Omental fat pad (tissue), 4 donors: Measurements from ENCODE around the gene PFN4. TPM values are rescaled to one million over a fixed set of nuclear protein-coding genes. Genes with fewer than 3 reads are reported as not detected.

Experiments
- ATAC-seq: fragments of 150-250 bp; one replicate; pipeline ENCODE4 v1.9.1; 2016; ENCODE audit warnings: mild to moderate bottlenecking, moderate library complexity; ENCODE audit not compliant: low FRiP score
- DNase-seq: peaks from one replicate; pipeline ENCODE4 v3.0.0-alpha.2; 2019; ENCODE audit warnings: low spot score
- total RNA-seq, 4 donors: library from RNA; depleted of rRNA; stranded (reverse); fragments of >200 nt; gene quantifications; one replicate each; pipeline ENCODE4 v1.1.0, GENCODE V29; 2016
- TF ChIP-seq, protein P1 (sequence below), 3 donors: fragments of 450-650 bp; IDR thresholded peaks; one replicate each; pipeline ENCODE4 v1.5.1; 2016 to 2017; ENCODE audit warnings: antibody characterized with exemption in 3 of 3, mild to moderate bottlenecking in 3 of 3, moderate library complexity in 2 of 3

The PFN4 gene
- total RNA-seq, 4 donors from 2014 or later, result 0.84 TPM; not detected in 3

DNA sequence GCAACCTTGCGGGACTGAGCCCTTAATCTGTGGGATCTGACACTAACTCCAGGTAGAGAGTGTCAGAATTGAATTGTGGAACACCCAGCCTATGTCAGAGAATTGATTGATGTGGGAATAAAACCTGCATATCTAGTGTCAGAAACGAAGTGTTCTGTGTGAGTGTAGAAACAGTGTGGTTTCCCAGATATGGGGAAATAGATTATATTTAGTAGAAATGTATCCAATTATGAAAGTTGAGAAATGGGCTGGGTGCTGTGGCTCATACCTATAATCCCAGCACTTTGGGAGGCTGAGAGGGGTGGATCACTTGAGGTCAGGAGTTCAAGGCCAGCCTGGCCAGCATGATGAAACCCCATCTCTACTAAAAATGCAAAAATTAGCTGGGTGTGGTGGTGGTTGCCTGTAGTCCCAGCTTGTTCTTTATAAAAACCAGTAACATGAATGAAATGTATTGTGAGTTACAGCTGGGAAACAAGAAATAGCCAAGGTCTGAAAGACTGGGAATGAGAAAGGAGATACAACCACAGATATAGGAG is 34.2 kb downstream of the PFN4 start:
- DNase-seq (no peak), ATAC-seq (no peak)
- TF ChIP-seq, protein P1, sequence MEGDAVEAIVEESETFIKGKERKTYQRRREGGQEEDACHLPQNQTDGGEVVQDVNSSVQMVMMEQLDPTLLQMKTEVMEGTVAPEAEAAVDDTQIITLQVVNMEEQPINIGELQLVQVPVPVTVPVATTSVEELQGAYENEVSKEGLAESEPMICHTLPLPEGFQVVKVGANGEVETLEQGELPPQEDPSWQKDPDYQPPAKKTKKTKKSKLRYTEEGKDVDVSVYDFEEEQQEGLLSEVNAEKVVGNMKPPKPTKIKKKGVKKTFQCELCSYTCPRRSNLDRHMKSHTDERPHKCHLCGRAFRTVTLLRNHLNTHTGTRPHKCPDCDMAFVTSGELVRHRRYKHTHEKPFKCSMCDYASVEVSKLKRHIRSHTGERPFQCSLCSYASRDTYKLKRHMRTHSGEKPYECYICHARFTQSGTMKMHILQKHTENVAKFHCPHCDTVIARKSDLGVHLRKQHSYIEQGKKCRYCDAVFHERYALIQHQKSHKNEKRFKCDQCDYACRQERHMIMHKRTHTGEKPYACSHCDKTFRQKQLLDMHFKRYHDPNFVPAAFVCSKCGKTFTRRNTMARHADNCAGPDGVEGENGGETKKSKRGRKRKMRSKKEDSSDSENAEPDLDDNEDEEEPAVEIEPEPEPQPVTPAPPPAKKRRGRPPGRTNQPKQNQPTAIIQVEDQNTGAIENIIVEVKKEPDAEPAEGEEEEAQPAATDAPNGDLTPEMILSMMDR (IDR thresholded peaks at IDR 0.05), result no peak

DNA sequence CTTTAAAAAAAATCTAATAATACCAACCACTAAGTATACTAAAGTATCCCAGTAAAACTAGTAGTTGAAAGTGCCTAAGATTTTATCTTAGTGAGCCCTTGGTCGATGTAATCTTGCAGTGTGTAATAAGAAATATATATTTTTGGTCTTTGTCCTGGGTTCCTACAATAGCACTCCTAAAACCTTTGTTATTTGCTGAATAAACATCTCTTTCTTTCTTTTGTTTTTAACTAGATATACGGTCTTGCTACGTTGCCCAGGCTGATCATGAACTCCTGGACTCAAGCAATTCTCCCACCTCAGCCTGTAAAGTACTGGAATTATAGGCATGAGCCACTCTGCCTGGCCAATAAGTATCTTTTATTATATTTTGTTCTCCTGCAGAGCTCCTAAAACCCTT is 36.1 kb downstream of the PFN4 start:
- DNase-seq (no peak), ATAC-seq (no peak)
- TF ChIP-seq, protein P1 (IDR thresholded peaks at IDR 0.05), result no peak

DNA sequence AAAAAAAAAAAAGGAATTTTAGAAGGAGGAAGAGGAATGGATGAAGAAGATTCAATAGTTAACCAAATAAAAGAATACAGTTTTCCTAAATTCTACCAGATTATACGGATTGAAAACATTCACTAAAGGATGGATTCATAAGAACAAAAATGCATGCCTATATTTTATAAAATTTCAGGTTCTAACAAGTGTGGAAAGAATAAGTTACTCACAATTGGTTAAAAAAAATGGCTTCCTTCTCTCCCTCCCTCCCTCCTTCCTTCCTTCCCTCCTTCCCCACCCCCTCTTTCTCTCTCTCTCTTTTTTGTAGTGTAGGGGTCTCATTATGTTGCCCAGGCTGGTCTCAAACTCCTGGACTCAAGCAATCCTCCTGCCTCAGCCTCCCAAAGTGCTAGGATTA is 36.9 kb downstream of the PFN4 start:
- TF ChIP-seq, protein P1 (IDR thresholded peaks at IDR 0.05), result no peak
- no peak for DNase-seq
- no peak for ATAC-seq

DNA sequence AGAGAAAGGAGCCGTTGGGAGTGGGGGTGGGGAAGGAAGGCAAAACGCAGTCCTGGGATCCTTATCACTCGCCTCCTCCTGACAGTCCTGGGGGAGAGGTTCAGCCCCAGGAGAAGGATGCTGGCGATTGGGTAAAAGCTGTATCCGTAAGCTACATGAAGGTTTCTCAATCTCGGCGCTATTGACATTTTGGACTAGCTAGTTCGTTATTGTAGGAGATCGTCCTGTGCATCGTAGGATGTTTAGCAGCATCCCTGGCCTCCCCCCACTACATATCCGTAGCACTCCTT is 38.0 kb downstream of the PFN4 start:
- TF ChIP-seq, protein P1 (IDR thresholded peaks at IDR 0.05), result no peak
- ATAC-seq (no peak), DNase-seq (no peak)

DNA sequence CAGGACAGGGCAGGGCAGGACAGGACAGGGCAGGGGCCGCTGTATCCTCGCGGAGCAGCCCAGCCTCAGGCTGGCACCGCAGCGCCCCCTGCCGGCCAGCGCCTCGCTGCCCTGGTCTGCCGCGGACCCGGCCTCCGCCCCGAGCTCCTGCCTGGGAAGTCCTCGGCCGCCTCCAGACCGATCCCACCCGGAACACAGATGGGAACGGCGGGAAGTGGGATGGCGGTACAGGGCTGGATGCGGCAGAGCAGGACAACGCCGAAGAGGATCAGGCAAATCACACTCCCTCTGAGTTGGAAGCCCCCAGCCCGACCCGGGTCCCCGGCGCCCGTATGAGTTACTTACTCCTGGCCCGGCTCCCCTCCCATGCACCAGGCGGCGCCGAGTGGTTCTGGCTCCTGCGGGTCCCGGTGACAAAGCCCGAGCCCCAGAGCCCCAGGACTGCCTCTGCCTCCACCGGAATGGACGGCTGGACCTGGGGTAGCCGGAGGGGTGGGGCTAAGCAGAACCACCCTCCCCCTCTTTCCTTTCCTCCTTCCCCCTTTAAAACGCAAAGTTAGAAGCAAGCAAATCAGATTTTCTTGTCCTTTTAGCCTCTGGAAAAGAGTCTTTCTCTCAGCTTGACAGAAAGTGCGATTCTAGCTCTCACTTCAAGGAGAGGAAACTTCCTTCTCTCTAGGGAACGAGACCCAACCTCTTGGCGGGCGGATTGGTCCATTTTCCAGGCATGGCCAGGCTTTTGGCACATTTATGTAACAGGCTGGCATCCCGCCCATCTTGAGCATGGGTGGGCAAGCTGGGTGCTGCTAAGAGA is 38.5 kb downstream of the PFN4 start, which contains the start of gene TP53I3:
Gene TP53I3, minus strand, starts transcription at position 449 of the 814 bp plus-strand sequence. CDS start 508 bp downstream, outside the sequence.
- TF ChIP-seq, protein P1 (IDR thresholded peaks at IDR 0.05), result peak in 2 of 3 donors; percentile 79 to 92
- DNase-seq, result peak; percentile 70
- peak; percentile 98 for ATAC-seq

DNA sequence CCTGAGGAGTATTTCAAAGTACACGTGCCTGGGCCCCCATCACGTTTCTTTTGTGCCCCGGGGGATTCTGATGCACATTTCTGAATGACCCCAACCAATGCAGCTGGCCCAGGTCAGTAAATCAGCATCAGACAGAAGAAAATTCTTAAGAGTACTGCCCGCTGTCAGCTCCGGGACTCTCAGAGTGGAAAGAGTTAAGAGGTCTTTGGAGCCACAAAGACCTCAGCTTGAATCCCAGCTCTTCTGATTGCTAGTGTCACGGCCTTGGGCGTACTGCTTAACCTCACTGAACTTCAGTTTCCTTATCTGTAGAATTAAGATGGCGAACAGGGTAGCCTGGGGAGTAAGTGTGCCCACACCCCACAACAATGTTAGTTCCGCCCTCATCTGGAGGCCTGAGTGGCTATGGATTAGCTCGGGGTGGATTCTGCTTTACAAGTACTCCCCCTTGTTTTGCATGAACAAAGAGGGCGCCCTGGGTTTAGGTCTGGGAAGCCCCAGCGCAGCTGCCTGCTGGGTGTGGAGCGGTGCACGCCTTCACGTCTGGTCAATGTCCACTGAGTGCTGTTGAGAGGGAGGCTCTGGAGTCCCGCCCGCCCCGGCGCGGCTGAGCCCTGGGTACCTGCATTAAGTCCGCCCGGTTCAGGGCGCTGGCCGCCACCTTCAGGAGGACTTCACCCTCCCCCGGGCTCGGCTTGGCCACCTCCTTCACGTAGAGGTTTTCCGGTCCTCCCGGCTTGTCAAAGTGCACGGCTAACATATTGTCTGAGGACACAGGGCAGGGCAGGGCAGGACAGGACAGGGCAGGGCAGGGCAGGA is 39.4 kb downstream of the PFN4 start:
- DNase-seq (no peak), ATAC-seq (peak; percentile 87)
- TF ChIP-seq, protein P1 (IDR thresholded peaks at IDR 0.05), result no peak
